ENCODE results near the gene PPP1R9B.

GRCh38 chr17:50118828-50119218 lies 31.7 kb downstream of the PPP1R9B start:
- TF ChIP-seq CTCF (IDR thresholded peaks at IDR 0.05): no peak
- no peak for TF ChIP-seq POLR2A (IDR thresholded peaks at IDR 0.05)
